HG03095 (cell line): ENCODE data around the gene SYT11.
"Not testable (repeated sequence)": the region's sequence is repeated elsewhere in the genome, so short reads cannot be mapped to it uniquely, and the experiment has no call there.

ENCODE experiments used
- ATAC-seq: cut with Tn5 transposase; IDR thresholded peaks from one replicate; pipeline ENCODE4 v1.9.1; 2021; ENCODE audit warnings: moderate library complexity; ENCODE audit not compliant: unreplicated experiment

Gene SYT11

DNA sequence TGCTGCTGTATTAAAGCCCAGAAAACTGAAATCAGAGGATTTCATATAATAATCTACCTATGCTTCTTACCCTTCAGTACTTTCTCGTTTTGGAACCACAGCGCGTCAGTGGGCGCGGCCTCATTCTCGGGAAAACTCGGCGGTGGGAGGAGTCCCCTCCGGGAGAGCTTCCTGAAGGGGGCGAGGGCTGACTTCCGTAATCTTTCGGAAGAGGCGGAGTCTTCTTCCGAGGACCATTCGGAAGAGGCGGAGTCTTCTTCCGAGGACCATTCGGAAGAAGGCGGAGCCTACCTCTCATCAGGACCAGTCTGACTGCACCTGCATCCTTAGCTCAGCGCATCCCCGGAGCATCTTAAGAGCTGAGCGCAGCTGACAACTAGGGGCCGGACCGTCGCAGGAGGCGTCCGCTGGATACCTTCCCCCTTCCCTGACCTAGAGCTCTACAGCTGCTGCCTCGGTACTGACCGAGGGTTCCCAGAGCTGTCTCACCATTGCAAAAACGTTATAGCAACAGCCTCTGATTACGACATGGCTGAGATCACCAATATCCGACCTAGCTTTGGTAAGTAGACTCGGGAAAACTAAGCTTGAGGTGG, at the start of gene SYT11:
Gene SYT11 (plus strand): TSS at position 334 of the 596 bp plus-strand sequence. CDS start 195 bp downstream, at position 529.
- peak; percentile 61 for ATAC-seq

DNA sequence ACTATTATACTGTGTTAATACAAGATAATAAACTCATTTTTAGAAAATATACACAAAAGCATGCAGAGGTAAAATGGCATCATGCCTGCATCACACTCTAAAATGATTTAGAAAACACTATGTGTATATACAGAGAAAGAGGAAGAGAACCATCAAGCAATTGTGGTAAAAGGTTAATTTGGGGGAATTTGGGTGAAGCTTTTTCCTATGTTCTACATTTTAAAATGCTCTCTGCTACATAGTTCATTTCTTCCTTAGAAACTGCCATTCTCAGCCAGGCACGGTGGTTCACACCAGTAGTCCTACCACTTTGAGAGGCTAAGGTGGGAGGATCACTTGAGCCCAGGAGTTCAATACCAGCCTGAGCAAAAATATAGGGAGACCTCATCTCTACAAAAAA, 46.5 kb upstream of the SYT11 start:
- no peak for ATAC-seq

DNA sequence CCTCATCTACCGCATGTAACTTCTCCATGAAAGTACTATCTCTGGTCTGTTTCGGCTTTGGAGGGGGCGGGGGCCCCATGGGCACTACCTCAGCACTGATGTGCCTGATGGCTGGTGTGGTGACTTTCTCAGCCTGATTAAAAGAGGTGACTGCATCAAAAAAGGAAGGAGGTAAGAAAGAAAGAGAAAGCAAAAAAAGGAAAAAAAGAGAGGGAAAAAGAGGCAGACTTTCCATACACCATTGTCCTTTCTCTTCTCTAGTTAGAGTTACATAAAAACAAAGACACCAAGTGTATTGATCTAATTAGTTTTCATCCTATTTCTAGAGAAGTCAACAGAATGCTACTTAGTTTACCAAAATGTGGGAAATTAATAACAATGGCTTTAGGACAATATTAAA, 45.7 kb upstream of the SYT11 start:
- no peak for ATAC-seq

GRCh38 chr1:155816351-155816750, 43.0 kb upstream of the SYT11 start:
- no peak for ATAC-seq

DNA sequence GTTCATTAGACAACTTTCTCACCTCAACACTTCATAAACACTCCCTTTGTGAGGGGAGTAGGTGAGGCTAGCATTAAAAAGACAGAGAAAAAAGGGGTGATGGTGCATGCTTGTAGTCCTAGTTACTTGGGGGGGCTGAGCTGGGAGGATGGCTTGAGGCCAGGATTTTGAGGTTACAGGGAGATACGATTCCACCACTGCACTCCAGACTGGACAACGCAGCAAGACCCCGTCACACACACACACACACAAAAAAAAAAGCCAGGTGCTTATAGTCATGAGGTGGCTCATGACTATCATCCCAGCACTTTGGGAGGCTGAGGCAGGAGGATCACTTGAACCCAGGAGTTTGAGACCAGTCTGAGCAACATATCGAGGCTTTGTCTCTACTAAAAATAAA, 31.9 kb upstream of the SYT11 start:
- ATAC-seq: no peak

DNA sequence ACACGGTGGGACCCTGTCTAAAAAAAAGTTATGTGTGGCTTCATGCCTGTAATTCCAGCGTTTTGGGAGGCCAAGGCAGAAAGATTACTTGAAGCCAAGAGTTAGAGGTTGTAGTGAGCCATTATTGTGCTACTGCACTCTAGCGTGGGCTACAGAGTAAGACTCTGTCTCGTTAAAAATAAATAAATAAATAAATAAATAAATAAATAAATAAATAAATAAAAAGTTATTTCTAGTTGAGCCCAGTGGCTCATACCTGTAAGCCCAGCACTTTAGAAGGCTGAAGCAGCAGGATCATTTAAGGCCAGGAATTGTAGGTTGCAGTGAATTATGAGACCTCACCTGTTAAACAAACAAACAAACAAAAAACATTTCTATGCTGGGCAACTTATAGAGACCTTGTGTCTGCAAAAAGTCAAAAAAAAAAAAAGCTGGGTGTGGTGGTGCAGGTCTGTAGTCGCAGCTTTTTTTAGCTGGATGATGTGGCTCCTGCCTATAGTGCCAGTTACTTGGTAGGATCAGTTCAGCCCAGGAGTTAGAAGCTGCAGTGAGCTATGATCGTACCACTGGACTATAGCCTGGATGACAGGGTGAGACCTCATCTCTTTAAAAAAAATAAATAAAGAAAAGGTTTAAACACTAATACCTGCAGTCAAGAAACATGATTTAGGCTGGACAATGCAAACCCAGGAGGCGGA, 27.9 kb upstream of the SYT11 start:
- no peak for ATAC-seq

DNA sequence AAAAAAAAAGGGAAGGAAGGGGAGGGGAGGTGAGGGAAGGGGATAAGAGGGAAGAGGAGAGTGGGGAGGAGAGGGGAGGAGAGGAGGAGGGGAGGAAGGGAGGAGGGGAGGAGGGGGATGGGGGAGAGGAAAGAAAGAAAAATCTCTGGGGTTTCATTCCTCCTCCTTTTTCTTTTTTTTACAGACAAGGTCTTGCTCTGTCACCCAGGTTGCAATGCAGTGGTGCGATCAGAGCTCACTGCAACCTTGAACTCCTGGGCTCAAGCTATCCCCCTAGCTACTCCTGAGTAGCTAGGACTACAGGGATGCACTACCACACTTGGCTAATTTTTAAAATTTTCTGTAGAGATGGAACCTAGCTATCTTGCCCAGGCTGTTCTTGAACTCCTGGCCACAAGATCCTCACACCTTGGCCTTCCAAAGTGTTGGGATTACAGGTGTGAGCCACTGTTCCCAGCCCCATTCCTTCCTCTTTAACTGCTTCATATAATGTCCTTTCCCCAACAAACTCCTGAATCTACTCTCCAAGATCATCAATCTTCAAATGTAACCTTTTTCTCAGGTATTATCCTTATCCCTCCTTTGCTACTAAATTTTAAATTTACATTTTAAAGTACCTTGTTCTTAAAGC, 25.6 kb upstream of the SYT11 start:
- ATAC-seq: no peak

- ATAC-seq: no peak
Observed at GRCh38 chr1:155834296-155834926, 25.0 kb upstream of the SYT11 start.

DNA sequence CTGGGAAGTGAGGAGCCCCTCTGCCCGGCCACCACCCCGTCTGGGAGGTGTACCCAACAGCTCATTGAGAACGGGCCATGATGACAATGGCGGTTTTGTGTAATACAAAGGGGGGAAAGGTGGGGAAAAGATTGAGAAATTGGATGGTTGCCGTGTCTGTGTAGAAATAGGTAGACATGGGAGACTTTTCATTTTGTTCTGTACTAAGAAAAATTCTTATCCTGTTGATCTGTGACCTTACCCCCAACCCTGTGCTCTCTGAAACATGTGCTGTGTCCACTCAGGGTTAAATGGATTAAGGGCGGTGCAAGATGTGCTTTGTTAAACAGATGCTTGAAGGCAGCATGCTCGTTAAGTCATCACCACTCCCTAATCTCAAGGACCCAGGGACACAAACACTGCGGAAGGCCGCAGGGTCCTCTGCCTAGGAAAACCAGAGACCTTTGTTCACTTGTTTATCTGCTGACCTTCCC, 24.4 kb upstream of the SYT11 start:
- not testable (repeated sequence) for ATAC-seq

DNA sequence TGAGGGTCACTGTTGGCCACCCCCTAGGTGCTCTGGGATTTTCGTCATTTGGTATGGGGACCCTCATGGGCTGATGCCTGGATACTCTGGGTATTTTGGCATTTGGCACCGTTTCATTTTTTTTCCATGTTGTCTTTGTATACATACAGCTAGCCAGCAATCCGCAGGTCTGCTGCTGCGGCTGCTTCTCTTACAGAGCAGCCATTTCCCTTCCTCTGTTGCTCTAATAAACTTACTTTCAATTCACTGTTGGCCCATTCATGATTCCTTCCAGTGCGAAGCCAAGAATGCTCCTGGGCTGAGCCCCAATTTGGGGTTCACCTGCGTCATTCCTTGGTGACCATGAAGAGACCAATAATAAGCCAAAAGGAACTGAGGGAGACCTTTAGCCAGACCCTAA, 23.8 kb upstream of the SYT11 start:
- no peak for ATAC-seq

- ATAC-seq: no peak
Observed at GRCh38 chr1:155840386-155840785, 19.0 kb upstream of the SYT11 start.

GRCh38 chr1:155844860-155845421, 14.4 kb upstream of the SYT11 start:
- no peak for ATAC-seq

- no peak for ATAC-seq
Observed at GRCh38 chr1:155847823-155848529, 11.4 kb upstream of the SYT11 start.

DNA sequence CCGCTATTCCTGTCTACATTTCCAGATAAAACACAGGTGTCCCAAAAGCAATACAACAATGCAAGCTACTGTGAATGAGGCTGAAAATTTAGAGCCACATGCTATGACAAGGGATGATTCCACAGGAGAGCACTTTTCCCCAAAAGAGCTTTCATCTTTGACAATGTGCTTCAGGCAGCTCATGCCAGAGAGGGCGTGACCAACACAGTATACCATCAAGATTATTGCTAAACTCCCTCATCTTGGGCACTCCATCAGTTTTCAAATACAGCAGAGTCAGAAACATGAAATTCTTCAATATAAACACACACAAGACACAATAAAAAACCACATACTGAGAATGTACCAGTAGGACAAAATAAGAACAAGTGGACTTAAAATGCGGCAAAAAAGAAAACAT, 9.0 kb upstream of the SYT11 start:
- no peak for ATAC-seq

DNA sequence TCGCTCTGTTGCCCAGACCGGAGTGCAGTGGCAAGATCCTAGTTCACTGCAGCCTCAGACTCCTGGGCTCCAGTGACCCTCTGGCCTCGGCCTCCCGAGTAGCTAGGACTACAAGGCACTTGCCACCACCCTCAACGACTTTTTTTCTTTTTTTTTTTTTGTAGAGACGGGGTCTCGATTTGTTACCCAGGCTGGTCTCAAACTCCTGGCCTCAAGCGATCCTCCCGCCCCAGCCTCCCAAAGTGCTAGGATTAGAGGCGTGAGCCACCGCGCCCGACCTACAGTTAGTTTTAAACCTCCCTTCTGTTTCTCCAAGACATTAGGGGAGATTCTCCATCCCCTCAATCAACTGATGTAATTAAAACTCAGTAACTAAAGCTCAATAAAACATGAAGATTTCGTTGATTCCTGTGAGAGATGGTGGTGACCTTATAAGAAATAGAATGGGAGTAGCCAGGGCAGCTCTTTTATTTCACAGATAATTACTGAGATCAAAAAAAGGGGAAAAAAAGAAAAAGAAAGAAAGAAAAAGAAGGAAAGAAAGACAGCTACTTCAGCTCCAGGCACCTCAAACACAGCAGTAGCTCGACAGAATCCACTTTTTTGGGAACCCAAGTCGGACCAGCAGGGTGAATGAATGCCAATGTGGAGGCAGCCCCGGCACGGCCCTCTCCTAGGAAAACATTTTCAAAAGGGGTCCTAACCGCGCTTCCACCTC, 3.0 kb upstream of the SYT11 start:
- no peak for ATAC-seq

- ATAC-seq: peak; percentile 45
Observed at GRCh38 chr1:155856975-155857930, 2.1 kb upstream of the SYT11 start, which contains the start of gene GON4L. GON4L (minus strand) TSS chr1:155857214; CDS start chr1:155853780, 3,434 bp downstream.

GRCh38 chr1:155858800-155859233, 550 bp upstream of the SYT11 start:
- no peak for ATAC-seq

DNA sequence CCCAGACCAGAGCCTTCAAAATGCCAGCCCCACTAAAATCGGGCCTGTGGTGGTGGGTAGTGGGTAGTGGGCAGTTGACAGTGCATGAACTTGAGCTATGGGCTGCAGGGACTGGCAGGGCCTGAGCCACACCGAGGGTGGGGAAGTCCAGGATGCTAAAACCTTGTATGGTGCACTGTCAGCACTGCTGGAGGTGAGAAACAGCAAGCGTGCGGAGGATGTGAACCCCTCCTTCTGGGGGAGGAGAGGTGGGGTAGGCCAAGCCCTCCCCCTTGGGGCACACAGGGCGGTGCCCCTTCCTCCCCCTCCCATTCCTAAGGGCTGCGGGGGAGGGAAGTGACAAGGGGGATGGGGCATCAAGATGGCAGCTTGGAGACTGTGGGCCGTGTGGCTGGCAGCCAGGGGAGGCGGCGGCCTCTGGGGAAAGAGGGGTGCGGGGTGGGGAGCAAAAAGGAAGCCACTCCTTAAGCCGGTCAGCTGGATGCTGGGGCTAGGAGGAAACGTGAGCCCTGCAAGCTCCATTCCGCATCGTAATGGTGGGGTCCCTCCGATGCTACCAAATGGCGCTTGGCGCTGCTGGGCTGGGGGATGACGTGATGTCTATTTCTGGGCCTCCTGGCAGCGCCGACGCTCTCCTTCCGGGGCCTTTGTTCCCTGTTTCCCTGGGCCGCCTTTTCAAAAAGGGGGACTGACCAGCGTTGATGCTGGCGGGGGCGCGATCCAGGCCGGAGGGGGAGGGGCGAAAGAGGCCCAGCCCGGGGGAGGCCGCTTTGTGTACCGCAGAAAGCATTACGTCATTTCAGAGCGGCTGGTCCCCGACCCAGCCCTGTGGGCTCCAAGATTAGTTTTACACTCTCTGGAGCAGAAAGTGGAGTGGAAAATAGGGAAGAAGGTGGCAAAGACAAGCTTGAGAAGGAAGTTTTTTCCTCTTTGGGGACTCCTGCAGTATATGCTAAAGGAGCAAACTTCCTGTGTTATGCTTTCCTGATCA, 809 bp downstream of the SYT11 start:
- ATAC-seq: no peak
